Liver (tissue), 3 donors: ENCODE results near the gene EDN1.

Experiments used
- GABPA ChIP-seq, 2 donors: IDR thresholded peaks in 1 of 2; conservative IDR thresholded peaks in 1 of 2; 2 replicates each; pipeline ENCODE4 v1.6.1; 2016; ENCODE audit warnings: antibody characterized with exemption in 2 of 2, mild to moderate bottlenecking in 1 of 2, moderate library complexity in 1 of 2
- JUND ChIP-seq, 2 donors: IDR thresholded peaks; 2 replicates each; pipeline ENCODE4 v1.6.1; 2016; ENCODE audit warnings: antibody characterized with exemption in 2 of 2
- RAD21 ChIP-seq, 2 donors: IDR thresholded peaks; 2 replicates each; pipeline ENCODE4 v1.6.1; 2016; ENCODE audit warnings: antibody characterized with exemption in 2 of 2, mild to moderate bottlenecking in 2 of 2
- TAF1 ChIP-seq: conservative IDR thresholded peaks from 2 replicates; pipeline ENCODE4 v1.6.1; 2016; ENCODE audit warnings: antibody characterized with exemption, mild to moderate bottlenecking
- TF ChIP-seq, protein P1 (sequence below): fragments of 150-350 bp; IDR thresholded peaks from 2 replicates; pipeline ENCODE4 v1.5.1; 2017; ENCODE audit warnings: improper control_type of control experiment, low read depth, low read length; ENCODE audit not compliant: missing input control
- donor health status: healthy.
- donor health status: healthy.

GRCh38 chr6:12296604-12297003, 6.4 kb downstream of the EDN1 start:
- TF ChIP-seq, protein P1, sequence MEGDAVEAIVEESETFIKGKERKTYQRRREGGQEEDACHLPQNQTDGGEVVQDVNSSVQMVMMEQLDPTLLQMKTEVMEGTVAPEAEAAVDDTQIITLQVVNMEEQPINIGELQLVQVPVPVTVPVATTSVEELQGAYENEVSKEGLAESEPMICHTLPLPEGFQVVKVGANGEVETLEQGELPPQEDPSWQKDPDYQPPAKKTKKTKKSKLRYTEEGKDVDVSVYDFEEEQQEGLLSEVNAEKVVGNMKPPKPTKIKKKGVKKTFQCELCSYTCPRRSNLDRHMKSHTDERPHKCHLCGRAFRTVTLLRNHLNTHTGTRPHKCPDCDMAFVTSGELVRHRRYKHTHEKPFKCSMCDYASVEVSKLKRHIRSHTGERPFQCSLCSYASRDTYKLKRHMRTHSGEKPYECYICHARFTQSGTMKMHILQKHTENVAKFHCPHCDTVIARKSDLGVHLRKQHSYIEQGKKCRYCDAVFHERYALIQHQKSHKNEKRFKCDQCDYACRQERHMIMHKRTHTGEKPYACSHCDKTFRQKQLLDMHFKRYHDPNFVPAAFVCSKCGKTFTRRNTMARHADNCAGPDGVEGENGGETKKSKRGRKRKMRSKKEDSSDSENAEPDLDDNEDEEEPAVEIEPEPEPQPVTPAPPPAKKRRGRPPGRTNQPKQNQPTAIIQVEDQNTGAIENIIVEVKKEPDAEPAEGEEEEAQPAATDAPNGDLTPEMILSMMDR: no peak
- TF ChIP-seq RAD21 (IDR thresholded peaks at IDR 0.05) (no peak), JUND (IDR thresholded peaks at IDR 0.05) (no peak), GABPA (IDR thresholded peaks at IDR 0.05 in 1 of 2, conservative IDR thresholded peaks at IDR 0.05 in 1 of 2) (no peak), TAF1 (no peak)
